Trophoblast cell (in vitro differentiated cells and primary cell): Measurements from ENCODE around the gene POU6F2.

Experiments
- DNase-seq, 2 donors: peaks; one replicate each; pipeline ENCODE4 v3.0.0-alpha.2; 2016
- H2AFZ ChIP-seq: 2 replicates; pipeline ENCODE4 v1.6.1; 2013; ENCODE audit warnings: low read length, moderate library complexity, mild to moderate bottlenecking; ENCODE audit not compliant: insufficient read depth, poor library complexity
- H2AK5ac ChIP-seq: 2 replicates; pipeline ENCODE4 v1.6.1; 2013; ENCODE audit warnings: mild to moderate bottlenecking, low read length
- H2BK120ac ChIP-seq: 2 replicates; pipeline ENCODE4 v1.6.1; 2013; ENCODE audit warnings: low read length, mild to moderate bottlenecking, moderate library complexity; ENCODE audit not compliant: insufficient read depth, poor library complexity
- H2BK12ac ChIP-seq: 2 replicates; pipeline ENCODE4 v1.6.1; 2013; ENCODE audit warnings: mild to moderate bottlenecking, low read length, moderate library complexity
- H2BK5ac ChIP-seq: 2 replicates; pipeline ENCODE4 v1.6.1; 2013; ENCODE audit warnings: low read length, low read depth, moderate library complexity, mild to moderate bottlenecking; ENCODE audit not compliant: poor library complexity
- H3K14ac ChIP-seq: 2 replicates; pipeline ENCODE4 v1.6.1; 2013; ENCODE audit warnings: mild to moderate bottlenecking, low read length
- H3K18ac ChIP-seq: 2 replicates; pipeline ENCODE4 v1.6.1; 2013; ENCODE audit warnings: mild to moderate bottlenecking, low read length
- H3K23ac ChIP-seq: 2 replicates; pipeline ENCODE4 v1.6.1; 2013; ENCODE audit warnings: low read length
- H3K27ac ChIP-seq: 2 replicates; pipeline ENCODE4 v1.5.1; 2013; ENCODE audit warnings: low read depth, mild to moderate bottlenecking, inconsistent platforms, low read length, moderate library complexity
- H3K27me3 ChIP-seq: 2 replicates; pipeline ENCODE4 v1.6.1; 2013; ENCODE audit warnings: inconsistent platforms, mild to moderate bottlenecking, low read length, moderate library complexity; ENCODE audit not compliant: insufficient read depth
- H3K36me3 ChIP-seq, 2 experiments: 1 replicate in 1 of 2; 2 replicates in 1 of 2; pipeline ENCODE4 v1.6.1; 2013; ENCODE audit warnings: low read length in 2 of 2, mild to moderate bottlenecking in 2 of 2, moderate library complexity in 1 of 2; ENCODE audit not compliant: insufficient read depth in 2 of 2, control insufficient read depth in 1 of 2
- H3K4ac ChIP-seq: 2 replicates; pipeline ENCODE4 v1.6.1; 2013; ENCODE audit warnings: low read depth, mild to moderate bottlenecking, low read length, moderate library complexity
- H3K4me1 ChIP-seq, 2 experiments: 1 replicate in 1 of 2; 2 replicates in 1 of 2; pipeline ENCODE4 v1.6.1; 2013; ENCODE audit warnings: low read length in 2 of 2, mild to moderate bottlenecking in 2 of 2, moderate library complexity in 1 of 2; ENCODE audit not compliant: insufficient read depth in 2 of 2, control insufficient read depth in 1 of 2
- H3K4me2 ChIP-seq: 2 replicates; pipeline ENCODE4 v1.6.1; 2013; ENCODE audit warnings: inconsistent platforms, mild to moderate bottlenecking, low read length, moderate library complexity
- H3K4me3 ChIP-seq: 2 replicates; pipeline ENCODE4 v1.5.1; 2013; ENCODE audit warnings: mild to moderate bottlenecking, low read depth, low read length, inconsistent platforms
- H3K79me1 ChIP-seq: one replicate; pipeline ENCODE4 v1.6.1; 2013; ENCODE audit warnings: low read length
- H3K79me2 ChIP-seq: 2 replicates; pipeline ENCODE4 v1.6.1; 2013; ENCODE audit warnings: low read length, mild to moderate bottlenecking; ENCODE audit not compliant: control insufficient read depth, insufficient read depth, poor library complexity
- H3K9ac ChIP-seq: 2 replicates; pipeline ENCODE4 v1.6.1; 2013; ENCODE audit warnings: mild to moderate bottlenecking, low read length
- H3K9me3 ChIP-seq: 2 replicates; pipeline ENCODE4 v1.6.1; 2013; ENCODE audit warnings: low read depth, mild to moderate bottlenecking, control low read depth, inconsistent platforms, low read length; ENCODE audit not compliant: insufficient read depth
- H4K12ac ChIP-seq: 2 replicates; pipeline ENCODE4 v1.6.1; 2013; ENCODE audit warnings: low read depth, mild to moderate bottlenecking, low read length, moderate library complexity
- H4K8ac ChIP-seq: 2 replicates; pipeline ENCODE4 v1.6.1; 2013; ENCODE audit warnings: low read depth, mild to moderate bottlenecking, low read length, moderate library complexity
- H4K91ac ChIP-seq: one replicate; pipeline ENCODE4 v1.6.1; 2013; ENCODE audit warnings: low read depth, mild to moderate bottlenecking, low read length, moderate library complexity
- WGBS: extraction: QIAGEN DNeasy Blood & Tissue Kit; methylation state at CpG from one replicate; pipeline ENCODE4 v1.1.7; 2013; ENCODE audit warnings: missing lambda C conversion rate; ENCODE audit not compliant: insufficient read length, insufficient coverage; ENCODE audit errors: extremely low coverage; 5-methylcytosine and 5-hydroxymethylcytosine counted together

Gene POU6F2

DNA sequence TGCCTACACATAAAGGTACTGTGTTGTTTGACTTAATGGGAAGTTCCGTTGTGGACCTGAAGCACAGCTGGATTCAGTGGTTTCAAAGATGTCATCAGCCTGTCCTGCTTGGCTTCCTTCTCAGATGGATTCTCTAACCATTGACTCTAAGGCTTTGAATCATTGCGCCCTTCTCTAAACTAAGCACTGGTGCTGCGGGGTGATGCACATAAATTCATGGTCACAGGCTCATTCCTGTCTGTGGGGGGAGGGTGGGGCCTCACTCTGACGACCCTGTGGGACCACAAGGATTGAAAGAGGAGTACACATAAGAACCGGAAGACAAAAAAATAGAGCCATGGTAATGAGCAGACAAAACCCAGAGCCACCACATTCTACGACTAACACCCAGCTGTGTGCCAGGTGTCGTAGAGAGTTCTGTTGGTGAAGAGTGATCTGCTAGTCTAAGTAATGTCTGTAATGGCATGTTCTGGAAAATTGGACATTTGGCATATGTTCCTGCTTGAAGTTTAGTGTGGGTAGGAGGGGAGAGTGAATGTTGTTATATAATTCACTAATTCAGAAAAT is 491.2 kb downstream of the POU6F2 start:
- H3K4ac ChIP-seq, result no peak overlapping the region

GRCh38 chr7:39480901-39481300 is 503.2 kb downstream of the POU6F2 start:
- H2BK12ac ChIP-seq, result no peak overlapping the region
- H3K4me3 ChIP-seq, result no peak overlapping the region
- H3K14ac ChIP-seq, result no peak overlapping the region
- no peak overlapping the region for H2AK5ac ChIP-seq
- no peaks in the 10 kb centered on the region for H3K36me3 ChIP-seq
- no peak overlapping the region for H4K8ac ChIP-seq
- H3K27me3 ChIP-seq, result no peaks in the 10 kb centered on the region
- H2AFZ ChIP-seq, result no peak overlapping the region
- H3K9me3 ChIP-seq, result no peaks in the 10 kb centered on the region
- no peaks in the 10 kb centered on the region for H3K79me2 ChIP-seq
- H2BK120ac ChIP-seq, result no peak overlapping the region
- no peak overlapping the region for H3K23ac ChIP-seq
- no peak for DNase-seq
- no peak overlapping the region for H4K91ac ChIP-seq
- no peak overlapping the region for H4K12ac ChIP-seq
- no peaks in the 10 kb centered on the region for H3K4me1 ChIP-seq
- H2BK5ac ChIP-seq, result no peak overlapping the region
- no peak overlapping the region for H3K4me2 ChIP-seq
- H3K4ac ChIP-seq, result no peak overlapping the region
- H3K18ac ChIP-seq, result no peak overlapping the region
- no peak overlapping the region for H3K27ac ChIP-seq
- H3K79me1 ChIP-seq, result no peaks in the 10 kb centered on the region
- H3K9ac ChIP-seq, result no peak overlapping the region

More for the DNA sequence above, 491.2 kb downstream of the POU6F2 start:
- Histone ChIP-seq H3K27ac (no peak overlapping the region), H3K18ac (no peak overlapping the region), H2BK5ac (no peak overlapping the region), H2BK120ac (no peak overlapping the region), H3K14ac (no peak overlapping the region), H3K9me3 (no peaks in the 10 kb centered on the region), H2AK5ac (no peak overlapping the region), H4K91ac (no peak overlapping the region), H3K4me1 (no peaks in the 10 kb centered on the region), H3K4me2 (no peak overlapping the region), H3K23ac (no peak overlapping the region), H4K8ac (no peak overlapping the region), H3K36me3 (no peaks in the 10 kb centered on the region), H3K9ac (no peak overlapping the region), H3K27me3 (no peaks in the 10 kb centered on the region), H2AFZ (no peak overlapping the region), H3K79me2 (no peaks in the 10 kb centered on the region), H3K4me3 (no peak overlapping the region), H4K12ac (no peak overlapping the region), H2BK12ac (no peak overlapping the region), H3K79me1 (no peaks in the 10 kb centered on the region)
- no CpG with 5 or more reads among the region's 7 CpGs for WGBS
- no peak for DNase-seq

- peaks cover 2% of the 10 kb centered on the region for H3K9me3 ChIP-seq
- no CpG with 5 or more reads among the region's 7 CpGs for WGBS
- H3K4me2 ChIP-seq, result no peak overlapping the region
- no peaks in the 10 kb centered on the region for H3K79me2 ChIP-seq
- H3K14ac ChIP-seq, result no peak overlapping the region
- no peak overlapping the region for H2AK5ac ChIP-seq
- DNase-seq, result no peak
- H3K36me3 ChIP-seq, result no peaks in the 10 kb centered on the region
- H2AFZ ChIP-seq, result no peak overlapping the region
- no peaks in the 10 kb centered on the region for H3K27me3 ChIP-seq
- no peaks in the 10 kb centered on the region for H3K79me1 ChIP-seq
- no peak overlapping the region for H4K8ac ChIP-seq
- no peak overlapping the region for H3K4me3 ChIP-seq
- H3K23ac ChIP-seq, result peak overlapping the region; percentile 46
- no peak overlapping the region for H2BK120ac ChIP-seq
- no peak overlapping the region for H3K4ac ChIP-seq
- no peak overlapping the region for H3K9ac ChIP-seq
- H3K27ac ChIP-seq, result no peak overlapping the region
- H2BK5ac ChIP-seq, result no peak overlapping the region
- no peak overlapping the region for H3K18ac ChIP-seq
- H4K12ac ChIP-seq, result no peak overlapping the region
- no peaks in the 10 kb centered on the region for H3K4me1 ChIP-seq
- H4K91ac ChIP-seq, result no peak overlapping the region
- H2BK12ac ChIP-seq, result no peak overlapping the region
Observed at GRCh38 chr7:39488467-39489393, 511.0 kb downstream of the POU6F2 start.

GRCh38 chr7:39490296-39490695 is 512.6 kb downstream of the POU6F2 start:
- Histone ChIP-seq H3K27ac (no peak overlapping the region), H3K4ac (no peak overlapping the region), H2BK5ac (no peak overlapping the region), H2BK120ac (no peak overlapping the region), H3K9me3 (peaks cover 2% of the 10 kb centered on the region), H3K14ac (no peak overlapping the region), H4K8ac (no peak overlapping the region), H3K4me3 (no peak overlapping the region), H3K23ac (no peak overlapping the region), H3K4me1 (no peaks in the 10 kb centered on the region), H4K91ac (no peak overlapping the region), H4K12ac (no peak overlapping the region), H2BK12ac (no peak overlapping the region), H3K36me3 (no peaks in the 10 kb centered on the region), H3K27me3 (no peaks in the 10 kb centered on the region), H2AFZ (no peak overlapping the region), H3K4me2 (no peak overlapping the region), H3K18ac (no peak overlapping the region), H2AK5ac (no peak overlapping the region), H3K9ac (no peak overlapping the region), H3K79me2 (no peaks in the 10 kb centered on the region), H3K79me1 (no peaks in the 10 kb centered on the region)
- no CpG with 5 or more reads among the region's 2 CpGs for WGBS
- DNase-seq, result no peak
